PFSK-1 (cell line): ENCODE data around the gene SLC7A10.

Source experiments
- FOXP2 ChIP-seq: optimal IDR thresholded peaks from 2 replicates; pipeline ENCODE3; 2011; ENCODE audit warnings: borderline replicate concordance, control low read depth, inconsistent platforms; ENCODE audit not compliant: insufficient read depth; ENCODE audit errors: extremely low read length, extremely low read depth
- POLR2AphosphoS5 ChIP-seq: IDR thresholded peaks from 2 replicates; pipeline ENCODE4 v1.6.1; 2012; ENCODE audit warnings: low read depth, mild to moderate bottlenecking, control low read depth, low read length, moderate library complexity
- SIN3A ChIP-seq: IDR thresholded peaks from 2 replicates; pipeline ENCODE4 v1.6.1; 2012; ENCODE audit warnings: mild to moderate bottlenecking, low read length, moderate library complexity, borderline replicate concordance; ENCODE audit not compliant: insufficient read depth
- TAF1 ChIP-seq: IDR thresholded peaks from 2 replicates; pipeline ENCODE4 v1.6.1; 2012; ENCODE audit warnings: low read length, control low read depth, borderline replicate concordance; ENCODE audit not compliant: insufficient read depth

- TF ChIP-seq POLR2AphosphoS5 (no peak), SIN3A (no peak), TAF1 (no peak), FOXP2 (no peak)
These were observed 21.2 kb upstream of the SLC7A10 start for GRCh38 chr19:33246709-33247440.
